GM23248 (cell line): Measurements from ENCODE around the gene TPM4.

ENCODE experiments used
- EZH2 ChIP-seq: fragments of 200-600 bp; sonication (generic); IDR thresholded peaks from 2 replicates; pipeline ENCODE4 v1.6.1; 2018; ENCODE audit warnings: antibody characterized with exemption, mild to moderate bottlenecking; ENCODE audit not compliant: insufficient read depth, poor library complexity, severe bottlenecking
- EZH2phosphoT487 ChIP-seq: fragments of 200-600 bp; sonication (generic); IDR thresholded peaks from 2 replicates; pipeline ENCODE4 v1.6.1; 2018; ENCODE audit warnings: antibody characterized with exemption, moderate library complexity, mild to moderate bottlenecking, low read depth; ENCODE audit not compliant: insufficient read depth

DNA sequence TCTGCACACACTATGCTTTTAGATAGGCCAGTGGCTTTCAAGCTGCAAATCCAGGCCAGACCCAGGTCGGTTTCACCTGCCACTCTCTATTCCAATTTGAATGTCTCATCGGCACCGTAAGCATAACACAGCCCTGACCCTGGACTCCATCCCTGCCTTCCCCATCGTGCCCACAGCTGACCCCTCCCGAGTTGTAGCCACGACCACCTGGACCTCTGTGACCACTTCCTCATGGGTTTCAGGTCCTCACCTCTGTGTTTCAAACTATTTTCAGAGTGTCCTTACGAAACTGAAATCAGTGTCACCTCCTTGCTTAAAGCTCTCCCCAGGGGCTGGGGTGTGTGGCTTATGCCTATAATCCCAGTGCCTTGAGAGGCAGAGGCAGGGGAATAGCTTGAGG is 58.2 kb downstream of the TPM4 start:
- no peak for TF ChIP-seq EZH2
- no peak for TF ChIP-seq EZH2phosphoT487
